ENCODE data around the gene SHROOM3. TPM values are rescaled to one million over a fixed set of nuclear protein-coding genes. Genes with fewer than 3 reads are reported as not detected.

Gene SHROOM3
- total and polyA plus RNA-seq, 8 donors: 13.5 to 96.9 (median 16.9) TPM

GRCh38 chr4:76690011-76690905 lies 255.2 kb downstream of the SHROOM3 start:
- Histone ChIP-seq H3K27ac (peak overlapping the region; percentile 62 to 69), H3K9me3 (no peaks in the 10 kb centered on the region), H3K36me3 (no peaks in the 10 kb centered on the region), H3K27me3 (peaks cover 7 to 68% of the 10 kb centered on the region in 2 donors), H3K4me1 (no peaks in the 10 kb centered on the region), H3K4me3 (peak overlapping the region; percentile 35 to 53)
- intact Hi-C loops (cut with DNase I): no loop called here
- DNase-seq: no peak
- peak; percentile 20 for ATAC-seq
- TF ChIP-seq CTCF (IDR thresholded peaks at IDR 0.05): no peak

GRCh38 chr4:76690906-76691275 lies 255.9 kb downstream of the SHROOM3 start:
- no peak for DNase-seq
- H3K4me3 ChIP-seq: no peak overlapping the region
- ATAC-seq: no peak
- H3K9me3 ChIP-seq: no peaks in the 10 kb centered on the region
- no peak for TF ChIP-seq CTCF (IDR thresholded peaks at IDR 0.05)
- no peaks in the 10 kb centered on the region for H3K36me3 ChIP-seq
- intact Hi-C loops (cut with DNase I): no loop called here
- H3K4me1 ChIP-seq: no peaks in the 10 kb centered on the region
- peaks cover 7 to 65% of the 10 kb centered on the region in 2 donors for H3K27me3 ChIP-seq
- H3K27ac ChIP-seq: no peak overlapping the region

- no peaks in the 10 kb centered on the region for H3K4me1 ChIP-seq
- no peak overlapping the region for H3K4me3 ChIP-seq
- ATAC-seq: no peak
- H3K9me3 ChIP-seq: no peaks in the 10 kb centered on the region
- no peak overlapping the region for H3K27ac ChIP-seq
- DNase-seq: no peak
- peaks cover 7 to 59% of the 10 kb centered on the region in 2 donors for H3K27me3 ChIP-seq
- intact Hi-C loops (cut with DNase I): no loop called here
- TF ChIP-seq CTCF (IDR thresholded peaks at IDR 0.05): no peak
- no peaks in the 10 kb centered on the region for H3K36me3 ChIP-seq
Observed at GRCh38 chr4:76691807-76692582, 257.0 kb downstream of the SHROOM3 start.

GRCh38 chr4:76692761-76693160 lies 257.7 kb downstream of the SHROOM3 start:
- H3K27ac ChIP-seq: no peak overlapping the region
- H3K27me3 ChIP-seq: peaks cover 7 to 52% of the 10 kb centered on the region in 2 donors
- DNase-seq: no peak
- no peak overlapping the region for H3K4me3 ChIP-seq
- no peaks in the 10 kb centered on the region for H3K9me3 ChIP-seq
- intact Hi-C loops (cut with DNase I): no loop called here
- no peak for TF ChIP-seq CTCF (IDR thresholded peaks at IDR 0.05)
- H3K36me3 ChIP-seq: no peaks in the 10 kb centered on the region
- no peak for ATAC-seq
- H3K4me1 ChIP-seq: no peaks in the 10 kb centered on the region

GRCh38 chr4:76694056-76694455 lies 259.0 kb downstream of the SHROOM3 start:
- intact Hi-C loops (cut with DNase I): no loop called here
- peak; percentile 42 for ATAC-seq
- Histone ChIP-seq H3K36me3 (no peaks in the 10 kb centered on the region), H3K27ac (no peak overlapping the region), H3K4me1 (no peaks in the 10 kb centered on the region), H3K27me3 (peaks cover 7 to 39% of the 10 kb centered on the region in 2 donors), H3K9me3 (no peaks in the 10 kb centered on the region), H3K4me3 (no peak overlapping the region)
- TF ChIP-seq CTCF (IDR thresholded peaks at IDR 0.05): no peak
- DNase-seq: no peak

Data from left lung (tissue), 10 donors.